SW480 (cell line): ENCODE measurements around the gene UBE2E1.

Source experiments
- DNase-seq: peaks from one replicate; pipeline ENCODE4 v3.0.0-alpha.2; 2016; ENCODE audit warnings: low spot score

UBE2E1 gene

GRCh38 chr3:23805633-23806533, at the start of gene UBE2E1:
TSS of gene UBE2E1 (plus strand) at chr3:23805955. CDS start at chr3:23807270, 1,315 bp downstream.
- peak; percentile 72 for DNase-seq

GRCh38 chr3:23756206-23756840, 49.4 kb upstream of the UBE2E1 start:
- DNase-seq: no peak

- DNase-seq: no peak
Measured at GRCh38 chr3:23758253-23758838, 47.4 kb upstream of the UBE2E1 start.

- DNase-seq: no peak
Measured at GRCh38 chr3:23760325-23760724, 45.4 kb upstream of the UBE2E1 start.

GRCh38 chr3:23760871-23761373, 44.8 kb upstream of the UBE2E1 start:
- DNase-seq: no peak

GRCh38 chr3:23761440-23761896, 44.3 kb upstream of the UBE2E1 start:
- peak; percentile 54 for DNase-seq

- DNase-seq: no peak
Measured at GRCh38 chr3:23762214-23762613, 43.5 kb upstream of the UBE2E1 start.

GRCh38 chr3:23762759-23763477, 42.8 kb upstream of the UBE2E1 start:
- DNase-seq: no peak

- DNase-seq: no peak
Measured at GRCh38 chr3:23764407-23764806, 41.3 kb upstream of the UBE2E1 start.

- no peak for DNase-seq
Measured at GRCh38 chr3:23767546-23767945, 38.2 kb upstream of the UBE2E1 start.

GRCh38 chr3:23775254-23775909, 30.4 kb upstream of the UBE2E1 start:
- DNase-seq: no peak

GRCh38 chr3:23776352-23776891, 29.3 kb upstream of the UBE2E1 start:
- no peak for DNase-seq

- no peak for DNase-seq
Measured at GRCh38 chr3:23778446-23778845, 27.3 kb upstream of the UBE2E1 start.

GRCh38 chr3:23779841-23780240, 25.9 kb upstream of the UBE2E1 start:
- no peak for DNase-seq

- DNase-seq: no peak
Measured at GRCh38 chr3:23781051-23781450, 24.7 kb upstream of the UBE2E1 start.

- DNase-seq: no peak
Measured at GRCh38 chr3:23781871-23782270, 23.9 kb upstream of the UBE2E1 start.

GRCh38 chr3:23785097-23785645, 20.6 kb upstream of the UBE2E1 start:
- no peak for DNase-seq

- no peak for DNase-seq
Measured at GRCh38 chr3:23785882-23786281, 19.9 kb upstream of the UBE2E1 start.

- no peak for DNase-seq
Measured at GRCh38 chr3:23791678-23792077, 14.1 kb upstream of the UBE2E1 start.

- no peak for DNase-seq
Measured at GRCh38 chr3:23793528-23794134, 12.1 kb upstream of the UBE2E1 start.
